Left lung (tissue), 10 donors: Measurements from ENCODE around the gene PLA2G4B. TPM values are rescaled to one million over a fixed set of nuclear protein-coding genes. Genes with fewer than 3 reads are reported as not detected.

Experiments used
- ATAC-seq: fragments of 200-7000 bp; cut with Tn5 transposase; one replicate; pipeline ENCODE4 v1.9.1; 2020; ENCODE audit warnings: moderate library complexity
- DNase-seq, 4 donors: peaks; one replicate each; pipeline ENCODE4 v3.0.0-alpha.2; 2013 to 2020
- H3K27ac ChIP-seq, 2 donors: fragments of 200-600 bp; sonication (generic) in 1 of 2; one replicate each; pipeline versions ENCODE4 v1.5.0 to v1.8.0; 2020 to 2021
- H3K27me3 ChIP-seq, 2 donors: fragments of 200-600 bp; sonication (generic) in 1 of 2; one replicate each; pipeline versions ENCODE4 v1.5.0 to v1.8.0; 2020 to 2021
- H3K36me3 ChIP-seq, 2 donors: fragments of 200-600 bp; sonication (generic) in 1 of 2; one replicate each; pipeline versions ENCODE4 v1.5.0 to v1.8.0; 2020 to 2021
- H3K4me1 ChIP-seq, 2 donors: fragments of 200-600 bp; one replicate each; pipeline ENCODE4 v1.8.0; 2021
- H3K4me3 ChIP-seq, 2 donors: fragments of 200-600 bp; sonication (generic) in 1 of 2; one replicate each; pipeline versions ENCODE4 v1.5.0 to v1.8.0; 2020 to 2021; ENCODE audit warnings: mild to moderate bottlenecking in 1 of 2
- H3K9me3 ChIP-seq, 2 donors: fragments of 200-600 bp; sonication (generic) in 1 of 2; one replicate each; pipeline versions ENCODE4 v1.5.0 to v1.8.0; 2020 to 2021
- intact Hi-C, 2 donors: fragments of 100-400 bp; cut with DNase I; formaldehyde crosslinking; loops; one replicate each; pipeline versions ENCODE4 v1.11.2 to v1.14.2; 2022
- polyA plus RNA-seq, 6 donors: library from polyadenylated mRNA; unstranded; fragments of 120-200 nt; gene quantifications; one replicate each; pipeline ENCODE4 v1.2.1, GENCODE V29; 2013; ENCODE audit not compliant: insufficient read length in 6 of 6
- total RNA-seq, 2 donors: library from RNA; stranded (reverse); fragmentation: NEBNext Ultra II Directional; extraction: Animal tissue kit (Norgen Biotek cat#: 25700); gene quantifications; one replicate each; pipeline ENCODE4 v1.2.1, GENCODE V29; 2021
- TF ChIP-seq, protein P1 (sequence below), 2 donors: fragments of 200-600 bp; sonication (generic) in 1 of 2; IDR thresholded peaks; one replicate each; pipeline versions ENCODE4 v1.5.0 to v1.8.0; 2021; ENCODE audit warnings: antibody characterized with exemption in 2 of 2
- donor health status: DM: no; HTN: yes; CAD: no.
- donor health status: DM: no; HTN: no; CAD: no.

PLA2G4B gene
- total and polyA plus RNA-seq, 8 donors, result 9.2 to 23.1 (median 11.3) TPM

DNA sequence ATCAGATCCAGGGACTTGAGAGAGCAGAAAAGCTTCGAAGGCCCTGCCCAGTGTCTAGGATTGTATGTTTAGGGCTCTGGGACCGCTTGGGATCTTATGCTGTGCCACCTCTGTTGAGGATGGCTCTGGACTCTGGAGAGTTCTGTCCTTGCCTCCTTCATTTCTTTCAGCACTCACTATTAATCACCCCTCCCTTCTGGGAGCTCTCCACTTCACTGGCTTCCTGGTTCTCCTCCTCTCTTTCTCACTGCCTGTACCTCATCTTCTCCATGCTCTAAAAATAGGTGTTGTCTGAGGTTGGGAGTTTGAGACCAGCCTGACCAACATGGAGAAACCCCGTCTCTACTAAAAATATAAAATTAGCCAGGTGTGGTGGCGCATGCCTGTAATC, 47.1 kb upstream of the PLA2G4B start:
- H3K27me3 ChIP-seq, result no peaks in the 10 kb centered on the region
- peak overlapping the region; percentile 34 to 59 for H3K27ac ChIP-seq
- peaks cover 12 to 30% of the 10 kb centered on the region in 2 donors for H3K4me1 ChIP-seq
- no peaks in the 10 kb centered on the region for H3K9me3 ChIP-seq
- no peaks in the 10 kb centered on the region for H3K36me3 ChIP-seq
- ATAC-seq, result peak; percentile 41
- intact Hi-C loops, result no loop called here
- no peak for DNase-seq
- TF ChIP-seq, protein P1, sequence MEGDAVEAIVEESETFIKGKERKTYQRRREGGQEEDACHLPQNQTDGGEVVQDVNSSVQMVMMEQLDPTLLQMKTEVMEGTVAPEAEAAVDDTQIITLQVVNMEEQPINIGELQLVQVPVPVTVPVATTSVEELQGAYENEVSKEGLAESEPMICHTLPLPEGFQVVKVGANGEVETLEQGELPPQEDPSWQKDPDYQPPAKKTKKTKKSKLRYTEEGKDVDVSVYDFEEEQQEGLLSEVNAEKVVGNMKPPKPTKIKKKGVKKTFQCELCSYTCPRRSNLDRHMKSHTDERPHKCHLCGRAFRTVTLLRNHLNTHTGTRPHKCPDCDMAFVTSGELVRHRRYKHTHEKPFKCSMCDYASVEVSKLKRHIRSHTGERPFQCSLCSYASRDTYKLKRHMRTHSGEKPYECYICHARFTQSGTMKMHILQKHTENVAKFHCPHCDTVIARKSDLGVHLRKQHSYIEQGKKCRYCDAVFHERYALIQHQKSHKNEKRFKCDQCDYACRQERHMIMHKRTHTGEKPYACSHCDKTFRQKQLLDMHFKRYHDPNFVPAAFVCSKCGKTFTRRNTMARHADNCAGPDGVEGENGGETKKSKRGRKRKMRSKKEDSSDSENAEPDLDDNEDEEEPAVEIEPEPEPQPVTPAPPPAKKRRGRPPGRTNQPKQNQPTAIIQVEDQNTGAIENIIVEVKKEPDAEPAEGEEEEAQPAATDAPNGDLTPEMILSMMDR (IDR thresholded peaks at IDR 0.05), result no peak
- no peak overlapping the region for H3K4me3 ChIP-seq

DNA sequence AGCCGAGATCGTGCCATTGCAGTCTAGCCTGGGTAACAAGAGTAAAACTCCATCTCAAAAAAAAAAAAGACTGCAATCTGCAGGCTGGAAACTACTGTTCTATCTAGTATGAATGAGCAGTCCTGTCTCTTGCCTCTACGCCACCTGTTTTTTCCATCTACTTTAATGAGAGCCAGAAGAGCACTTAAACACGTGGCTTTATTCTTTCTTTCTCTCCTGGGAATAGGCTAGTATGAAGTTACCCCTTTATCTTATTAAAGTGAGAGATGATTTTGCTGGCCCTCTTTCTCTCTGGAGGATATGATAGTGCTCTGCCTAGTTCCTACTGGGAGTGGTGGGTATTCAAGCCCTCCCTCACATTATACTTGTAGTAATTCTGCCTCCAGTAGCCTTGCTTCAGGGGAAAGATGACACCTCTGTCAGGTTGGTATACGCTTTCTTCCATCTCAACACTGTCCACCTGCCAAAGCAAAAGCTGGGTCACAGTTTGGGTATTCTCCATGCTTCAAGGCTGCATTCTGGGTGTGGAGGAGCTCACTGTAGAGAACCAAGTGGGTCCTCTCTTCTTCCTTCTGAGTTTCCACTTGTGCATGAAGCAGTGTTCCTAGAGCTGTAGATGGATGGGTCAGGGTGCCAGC, 46.5 kb upstream of the PLA2G4B start:
- peaks cover 16 to 33% of the 10 kb centered on the region in 2 donors for H3K4me1 ChIP-seq
- H3K9me3 ChIP-seq, result no peaks in the 10 kb centered on the region
- DNase-seq, result no peak
- no peak for ATAC-seq
- H3K4me3 ChIP-seq, result no peak overlapping the region
- H3K36me3 ChIP-seq, result no peaks in the 10 kb centered on the region
- no peak overlapping the region for H3K27ac ChIP-seq
- H3K27me3 ChIP-seq, result no peaks in the 10 kb centered on the region
- TF ChIP-seq, protein P1 (IDR thresholded peaks at IDR 0.05), result no peak
- intact Hi-C loops, result no loop called here

DNA sequence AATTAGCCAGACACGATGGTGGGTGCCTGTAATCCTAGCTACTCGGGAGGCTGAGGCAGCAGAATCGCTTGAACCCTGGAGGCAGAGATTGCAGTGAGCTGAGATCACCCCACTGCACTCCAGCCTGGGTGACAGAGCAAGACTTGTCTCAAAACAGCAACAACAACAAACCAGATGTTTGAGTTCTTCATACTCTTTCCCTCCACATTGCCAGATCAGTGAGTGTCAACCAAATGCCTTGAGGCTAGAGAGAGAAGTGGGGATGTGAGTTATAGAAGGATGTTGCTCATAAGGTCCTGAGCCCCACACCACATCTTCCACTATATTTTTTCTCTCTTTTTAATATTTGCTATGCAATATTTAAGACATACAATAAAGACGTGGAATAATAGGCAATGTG, 44.6 kb upstream of the PLA2G4B start:
- DNase-seq (no peak), ATAC-seq (no peak)
- H3K36me3 ChIP-seq, result no peaks in the 10 kb centered on the region
- no peak overlapping the region for H3K4me3 ChIP-seq
- H3K9me3 ChIP-seq, result no peaks in the 10 kb centered on the region
- intact Hi-C loops, result no loop called here
- no peak overlapping the region for H3K27ac ChIP-seq
- H3K27me3 ChIP-seq, result no peaks in the 10 kb centered on the region
- peaks cover 16 to 33% of the 10 kb centered on the region in 2 donors for H3K4me1 ChIP-seq
- TF ChIP-seq, protein P1 (IDR thresholded peaks at IDR 0.05), result no peak

DNA sequence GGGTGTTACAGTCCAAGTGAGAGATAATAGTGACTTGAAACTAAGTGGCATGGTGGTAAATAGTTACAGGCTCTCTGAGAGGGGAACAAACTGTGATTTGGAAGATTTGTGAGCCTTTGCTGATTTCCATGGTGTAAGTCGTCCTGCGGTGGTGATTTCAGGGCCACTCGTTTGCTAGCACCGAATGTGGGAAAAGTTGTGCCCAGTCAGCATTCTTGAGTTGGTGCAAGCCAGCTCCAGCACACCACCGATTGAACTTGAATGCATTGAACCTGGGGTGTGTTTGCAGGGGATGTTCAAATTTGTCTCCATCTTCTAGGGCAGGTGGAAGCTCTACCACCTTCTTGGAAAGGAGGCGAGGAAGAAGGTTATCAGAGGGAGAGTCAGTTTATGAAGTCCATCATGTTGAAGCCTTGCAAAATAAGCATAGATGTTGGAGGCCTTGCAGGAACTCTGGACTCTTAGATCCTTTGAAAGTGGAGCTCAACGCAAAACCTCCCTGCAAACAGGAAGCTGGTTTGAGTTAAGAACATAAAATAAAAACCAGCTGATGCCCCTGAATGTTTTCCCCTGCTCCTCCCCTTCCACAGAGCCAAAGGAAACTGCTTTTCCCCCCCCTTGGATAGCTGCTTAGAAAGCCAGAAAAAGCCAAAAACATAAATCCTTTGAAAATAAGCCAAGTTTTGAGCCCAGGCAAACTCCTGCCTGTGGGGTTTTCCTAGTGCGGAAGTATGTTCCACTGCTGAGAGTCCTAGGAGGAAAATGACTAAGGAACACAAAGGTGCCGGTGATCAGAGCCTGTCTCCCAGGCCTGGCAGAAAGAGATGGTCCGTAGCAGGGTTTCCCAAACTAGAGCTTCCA, 42.4 kb upstream of the PLA2G4B start:
- ATAC-seq, result peak; percentile 27
- H3K27ac ChIP-seq, result peak overlapping the region in 1 of 2 donors; percentile 30
- H3K27me3 ChIP-seq, result no peaks in the 10 kb centered on the region

More for the DNA sequence above, 42.4 kb upstream of the PLA2G4B start:
- peaks cover 0 to 9% of the 10 kb centered on the region in 2 donors for H3K36me3 ChIP-seq
- intact Hi-C loops, result no loop called here
- no peak overlapping the region for H3K4me3 ChIP-seq
- peak in 1 of 4 donors; percentile 56 for DNase-seq
- TF ChIP-seq, protein P1 (IDR thresholded peaks at IDR 0.05), result no peak
- H3K4me1 ChIP-seq, result peaks cover 4 to 18% of the 10 kb centered on the region in 2 donors
- H3K9me3 ChIP-seq, result no peaks in the 10 kb centered on the region
